ENCODE measurements around the gene MKNK2. TPM values are rescaled to one million over a fixed set of nuclear protein-coding genes. Genes with fewer than 3 reads are reported as not detected.

Gene MKNK2
- total RNA-seq, 1 donor from 2014 or later, result 81.3 TPM

DNA sequence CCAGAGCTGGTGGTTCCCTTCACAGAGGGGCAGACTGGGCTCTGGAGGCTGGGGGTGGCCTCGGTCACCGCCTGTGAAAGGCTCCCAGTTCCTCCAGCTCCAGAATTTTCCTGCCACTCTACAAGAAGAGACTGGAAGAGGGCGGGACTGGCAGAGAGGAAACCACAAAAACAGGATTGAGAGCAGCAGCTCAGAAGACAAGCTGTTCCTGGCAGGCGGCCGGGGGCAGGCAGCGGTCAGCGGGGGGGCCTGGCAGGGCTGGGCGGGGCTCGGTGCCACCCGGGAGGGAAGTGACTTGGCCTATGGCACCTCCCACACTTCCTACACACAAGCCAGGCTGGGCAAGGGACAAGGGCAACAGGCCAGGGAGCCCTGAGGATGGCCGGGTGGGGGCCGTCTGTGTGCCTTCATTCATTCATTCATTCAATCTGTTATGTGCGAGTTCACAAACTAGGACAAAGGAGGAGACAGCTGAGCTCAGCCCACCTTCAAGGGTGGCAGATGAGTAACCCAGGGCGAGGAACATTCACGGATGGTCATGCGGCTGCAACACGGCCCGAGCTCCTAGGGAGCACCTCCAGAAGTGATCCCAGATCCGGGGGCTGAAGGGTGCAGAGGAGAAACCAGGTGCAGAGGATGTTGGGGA is 18.6 kb downstream of the MKNK2 start:
- DNase-seq (ENCODE audit: extremely low spot score, unreplicated experiment), result peak; percentile 97
- TF ChIP-seq, protein P1, sequence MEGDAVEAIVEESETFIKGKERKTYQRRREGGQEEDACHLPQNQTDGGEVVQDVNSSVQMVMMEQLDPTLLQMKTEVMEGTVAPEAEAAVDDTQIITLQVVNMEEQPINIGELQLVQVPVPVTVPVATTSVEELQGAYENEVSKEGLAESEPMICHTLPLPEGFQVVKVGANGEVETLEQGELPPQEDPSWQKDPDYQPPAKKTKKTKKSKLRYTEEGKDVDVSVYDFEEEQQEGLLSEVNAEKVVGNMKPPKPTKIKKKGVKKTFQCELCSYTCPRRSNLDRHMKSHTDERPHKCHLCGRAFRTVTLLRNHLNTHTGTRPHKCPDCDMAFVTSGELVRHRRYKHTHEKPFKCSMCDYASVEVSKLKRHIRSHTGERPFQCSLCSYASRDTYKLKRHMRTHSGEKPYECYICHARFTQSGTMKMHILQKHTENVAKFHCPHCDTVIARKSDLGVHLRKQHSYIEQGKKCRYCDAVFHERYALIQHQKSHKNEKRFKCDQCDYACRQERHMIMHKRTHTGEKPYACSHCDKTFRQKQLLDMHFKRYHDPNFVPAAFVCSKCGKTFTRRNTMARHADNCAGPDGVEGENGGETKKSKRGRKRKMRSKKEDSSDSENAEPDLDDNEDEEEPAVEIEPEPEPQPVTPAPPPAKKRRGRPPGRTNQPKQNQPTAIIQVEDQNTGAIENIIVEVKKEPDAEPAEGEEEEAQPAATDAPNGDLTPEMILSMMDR (IDR thresholded peaks at IDR 0.05), result no peak
- Mint-ChIP-seq H3K4me3 (ENCODE audit: unreplicated experiment) (peak overlapping the region; percentile 29), H3K27me3 (ENCODE audit: unreplicated experiment) (no peaks in the 10 kb centered on the region), H3K4me1 (ENCODE audit: unreplicated experiment) (peaks cover 27% of the 10 kb centered on the region), H3K9me3 (ENCODE audit: unreplicated experiment) (no peaks in the 10 kb centered on the region), H3K27ac (ENCODE audit: unreplicated experiment) (peak overlapping the region; percentile 92), H3K36me3 (ENCODE audit: unreplicated experiment) (no peaks in the 10 kb centered on the region)

DNA sequence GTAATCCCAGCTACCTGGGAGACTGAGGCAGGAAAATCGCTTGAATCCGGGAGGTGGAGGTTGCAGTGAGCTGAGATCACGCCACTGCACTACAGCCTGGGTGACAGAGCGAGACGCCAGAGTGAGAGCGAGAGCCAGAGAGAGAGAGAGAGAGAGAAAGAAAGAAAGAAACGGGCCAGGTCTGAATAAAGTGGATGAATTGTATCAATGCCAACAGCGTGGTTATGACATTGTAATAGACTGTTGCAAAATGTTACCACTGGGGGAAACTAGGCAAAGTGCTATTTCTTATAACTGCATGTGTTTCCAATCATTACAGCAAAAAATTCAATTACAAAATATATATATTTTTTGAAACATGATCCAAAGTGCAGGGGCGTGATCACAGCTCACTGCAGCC is 23.7 kb downstream of the MKNK2 start:
- no peaks in the 10 kb centered on the region for H3K36me3 Mint-ChIP-seq (ENCODE audit: unreplicated experiment)
- H3K27ac Mint-ChIP-seq (ENCODE audit: unreplicated experiment), result no peak overlapping the region

DNA sequence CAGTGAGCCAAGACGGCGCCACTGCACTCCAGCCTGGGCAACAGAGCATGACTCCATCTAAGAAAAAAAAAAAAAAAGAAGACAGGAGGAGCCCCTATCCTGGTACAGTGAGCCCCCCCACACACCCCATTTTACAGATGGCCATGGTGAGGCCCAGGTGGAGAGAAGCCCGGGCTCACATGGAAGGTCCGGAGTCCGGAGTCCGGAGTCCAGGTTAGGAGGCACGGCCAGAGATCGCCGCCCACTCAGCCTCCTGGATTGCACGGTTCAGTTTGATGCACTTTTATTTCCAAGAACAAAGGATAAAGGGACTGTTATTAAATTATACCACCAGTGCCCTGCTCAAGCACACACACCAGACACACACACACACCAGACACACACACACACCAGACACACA is 24.3 kb downstream of the MKNK2 start:
- Mint-ChIP-seq H3K36me3 (ENCODE audit: unreplicated experiment) (no peaks in the 10 kb centered on the region), H3K4me1 (ENCODE audit: unreplicated experiment) (peaks cover 11% of the 10 kb centered on the region), H3K9me3 (ENCODE audit: unreplicated experiment) (no peaks in the 10 kb centered on the region), H3K4me3 (ENCODE audit: unreplicated experiment) (no peak overlapping the region), H3K27ac (ENCODE audit: unreplicated experiment) (no peak overlapping the region), H3K27me3 (ENCODE audit: unreplicated experiment) (no peaks in the 10 kb centered on the region)
- DNase-seq (ENCODE audit: extremely low spot score, unreplicated experiment), result no peak
- TF ChIP-seq, protein P1 (IDR thresholded peaks at IDR 0.05), result no peak

More for the DNA sequence above, 23.7 kb downstream of the MKNK2 start:
- Mint-ChIP-seq H3K27me3 (ENCODE audit: unreplicated experiment) (no peaks in the 10 kb centered on the region), H3K4me3 (ENCODE audit: unreplicated experiment) (no peak overlapping the region), H3K4me1 (ENCODE audit: unreplicated experiment) (peaks cover 17% of the 10 kb centered on the region), H3K9me3 (ENCODE audit: unreplicated experiment) (no peaks in the 10 kb centered on the region)
- TF ChIP-seq, protein P1 (IDR thresholded peaks at IDR 0.05), result peak; percentile 11
- DNase-seq (ENCODE audit: extremely low spot score, unreplicated experiment), result no peak

DNA sequence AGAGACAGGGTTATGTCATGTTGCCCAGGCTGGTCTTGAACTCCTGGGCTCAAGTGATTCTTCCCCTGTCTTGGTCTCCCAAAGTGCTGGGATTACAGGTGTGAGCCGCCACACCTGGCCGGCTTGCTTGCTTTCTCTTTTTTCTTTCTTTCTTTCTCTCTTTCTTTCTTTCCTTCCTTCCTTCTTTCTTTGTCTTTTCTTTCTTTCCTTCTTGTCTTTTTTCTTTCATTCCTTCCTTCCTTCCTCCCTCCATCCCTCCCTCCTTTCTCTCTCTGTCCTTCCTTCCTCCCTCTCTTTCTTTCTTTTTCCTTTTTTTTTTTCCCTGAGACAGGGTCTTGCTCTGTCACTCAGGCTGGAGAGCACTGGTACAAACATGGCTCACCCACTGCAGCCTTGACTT is 28.8 kb downstream of the MKNK2 start:
- Mint-ChIP-seq H3K36me3 (ENCODE audit: unreplicated experiment) (no peaks in the 10 kb centered on the region), H3K4me3 (ENCODE audit: unreplicated experiment) (no peak overlapping the region), H3K27me3 (ENCODE audit: unreplicated experiment) (no peaks in the 10 kb centered on the region), H3K27ac (ENCODE audit: unreplicated experiment) (no peak overlapping the region), H3K4me1 (ENCODE audit: unreplicated experiment) (peaks cover 2% of the 10 kb centered on the region), H3K9me3 (ENCODE audit: unreplicated experiment) (no peaks in the 10 kb centered on the region)
- TF ChIP-seq, protein P1 (IDR thresholded peaks at IDR 0.05), result no peak
- DNase-seq (ENCODE audit: extremely low spot score, unreplicated experiment), result no peak

DNA sequence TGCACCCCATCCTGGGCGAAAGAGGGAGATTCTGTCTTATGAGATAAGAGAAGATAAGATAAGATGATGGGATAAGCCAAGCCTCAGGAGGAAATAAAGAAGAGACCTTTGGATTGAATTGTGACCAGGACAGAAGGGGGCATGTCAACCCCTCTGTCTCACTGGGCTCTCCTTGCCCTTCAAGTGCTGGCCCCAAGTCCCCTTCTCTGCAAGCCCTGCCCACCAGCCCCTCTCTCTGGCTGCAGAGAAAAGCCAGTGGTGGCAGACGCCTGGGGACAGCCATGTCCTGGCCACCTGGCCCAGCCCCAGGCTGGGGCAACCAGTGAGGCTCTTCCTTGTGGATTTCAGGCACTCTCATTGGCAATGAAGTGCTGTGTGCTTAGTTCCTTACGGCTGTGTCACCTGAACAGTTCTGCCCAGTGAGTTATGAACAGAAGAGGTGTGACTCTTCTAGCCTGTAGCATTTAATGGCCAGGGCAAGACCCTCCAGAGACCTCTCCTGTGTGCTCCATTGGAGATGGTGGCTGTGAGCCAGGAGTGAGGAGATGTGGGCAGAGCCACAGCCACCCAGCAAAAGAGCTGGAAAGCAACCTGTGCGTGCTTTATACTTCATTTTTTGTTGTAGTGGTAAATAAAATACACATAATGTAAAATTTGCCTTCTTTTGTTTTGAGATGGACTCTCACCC is 29.4 kb downstream of the MKNK2 start:
- H3K9me3 Mint-ChIP-seq (ENCODE audit: unreplicated experiment), result no peaks in the 10 kb centered on the region
- H3K36me3 Mint-ChIP-seq (ENCODE audit: unreplicated experiment), result no peaks in the 10 kb centered on the region
- H3K27me3 Mint-ChIP-seq (ENCODE audit: unreplicated experiment), result no peaks in the 10 kb centered on the region
- peaks cover 2% of the 10 kb centered on the region for H3K4me1 Mint-ChIP-seq (ENCODE audit: unreplicated experiment)
- no peak for DNase-seq (ENCODE audit: extremely low spot score, unreplicated experiment)
- H3K4me3 Mint-ChIP-seq (ENCODE audit: unreplicated experiment), result no peak overlapping the region
- TF ChIP-seq, protein P1 (IDR thresholded peaks at IDR 0.05), result no peak
- H3K27ac Mint-ChIP-seq (ENCODE audit: unreplicated experiment), result no peak overlapping the region

All from osteocyte (in vitro differentiated cells).